ENCODE data around the gene LSM14B.
A peak's percentile ranks its signal among the peaks of the same experiment; 100 is the strongest.

The LSM14B gene

DNA sequence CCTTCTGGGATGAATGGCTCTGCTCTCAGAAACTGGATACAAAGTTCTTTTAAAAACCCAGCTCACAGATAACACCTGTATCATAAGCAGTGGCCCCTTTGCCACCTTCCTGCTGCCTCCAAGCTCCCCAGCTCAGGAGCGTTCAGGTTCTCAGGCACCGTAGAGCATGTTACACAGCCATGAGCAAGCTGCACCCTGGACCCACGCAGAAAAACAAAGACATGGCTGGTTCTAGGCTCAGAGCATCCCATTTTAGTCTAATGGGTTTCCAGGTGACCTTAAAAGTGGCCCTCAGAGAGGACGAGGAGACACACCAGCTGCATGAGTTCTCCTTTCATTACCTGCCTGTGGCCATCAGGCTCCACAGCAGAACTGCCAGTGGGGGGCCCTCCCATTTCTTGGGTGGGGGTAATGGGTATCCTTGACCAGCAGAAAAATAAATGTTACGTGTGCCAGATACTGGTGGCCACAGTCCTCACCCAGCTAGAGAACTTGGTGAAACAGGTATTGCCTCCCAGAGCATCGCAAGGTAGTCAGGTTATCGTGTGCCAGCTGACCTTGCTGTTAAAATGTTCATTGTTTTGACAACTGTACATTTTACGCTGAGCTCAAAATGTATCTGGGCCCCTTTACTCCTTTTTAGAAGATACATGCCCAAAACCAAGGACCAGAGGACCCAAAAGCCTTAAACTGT is 13.4 kb downstream of the LSM14B start:
- FAIRE-seq (no peak), DNase-seq (ENCODE audit: insufficient read length) (no peak)
- TF ChIP-seq TAF1 (IDR thresholded peaks at IDR 0.05; ENCODE audit: borderline replicate concordance, low read depth, low read length) (no peak), POLR2A (IDR thresholded peaks at IDR 0.05; ENCODE audit: low read depth, low read length) (peak; percentile 62), POLR2AphosphoS5 (IDR thresholded peaks at IDR 0.05; ENCODE audit: low read depth, low read length) (no peak)

DNA sequence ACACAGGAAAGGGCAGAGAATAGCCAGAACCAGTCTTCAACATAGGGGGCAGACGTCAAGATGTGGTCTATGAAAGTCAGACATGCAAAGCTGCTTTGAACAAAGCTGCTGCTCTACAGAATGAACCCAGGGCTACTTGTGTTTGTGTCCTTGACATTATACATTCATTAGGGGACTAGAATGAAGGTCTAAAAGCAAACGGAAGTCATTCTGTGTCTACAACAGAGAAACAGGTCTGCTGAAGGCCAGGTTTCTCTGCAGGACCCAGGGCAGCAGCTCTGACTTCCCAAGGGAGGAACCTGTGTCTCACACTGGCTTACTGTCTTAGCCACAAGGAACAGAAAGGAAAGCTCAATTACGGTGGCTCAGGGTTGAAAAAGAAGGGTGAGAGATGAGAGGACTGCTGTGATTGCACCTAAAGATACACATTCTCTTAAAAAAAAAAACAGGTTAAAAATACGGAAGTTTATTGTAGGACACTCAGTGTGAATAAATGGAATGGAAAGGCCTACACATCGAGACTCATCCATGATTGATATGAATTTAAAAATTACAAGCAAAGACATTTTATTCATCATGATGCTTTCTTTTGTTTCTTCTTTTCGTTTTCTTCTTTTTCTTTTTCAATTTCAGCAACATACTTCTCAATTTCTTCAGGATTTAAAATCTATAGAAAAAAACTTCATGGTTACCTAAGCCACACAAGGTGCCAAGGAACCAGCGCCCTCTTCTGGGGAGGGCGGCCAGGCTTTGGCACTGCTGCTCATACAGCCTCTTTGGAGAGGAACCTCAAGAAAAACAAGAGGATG is 14.2 kb downstream of the LSM14B start:
- no peak for FAIRE-seq

DNA sequence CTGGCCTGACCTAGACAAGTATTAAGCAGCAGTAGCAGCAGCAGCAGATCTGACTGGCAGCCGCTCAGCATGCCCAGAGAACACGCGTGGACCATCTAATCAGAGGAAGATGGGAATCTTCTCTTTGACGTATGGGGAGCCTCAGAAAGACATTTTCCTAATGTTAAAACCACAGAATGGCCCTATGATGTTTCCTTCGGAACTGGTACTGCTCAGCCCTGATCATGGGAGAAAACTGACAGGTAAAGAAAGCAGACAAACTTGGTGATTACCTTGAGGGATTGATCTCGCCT is 14.8 kb downstream of the LSM14B start:
- DNase-seq (ENCODE audit: insufficient read length) (no peak), FAIRE-seq (no peak)
- TF ChIP-seq POLR2AphosphoS5 (IDR thresholded peaks at IDR 0.05; ENCODE audit: low read depth, low read length) = no peak
- no peak for TF ChIP-seq TAF1 (IDR thresholded peaks at IDR 0.05; ENCODE audit: borderline replicate concordance, low read depth, low read length)
- no peak for TF ChIP-seq POLR2A (IDR thresholded peaks at IDR 0.05; ENCODE audit: low read depth, low read length)

More for the DNA sequence above, 14.2 kb downstream of the LSM14B start:
- no peak; the same call in none of the 2 replicates for TF ChIP-seq POLR2AphosphoS5 (IDR thresholded peaks at IDR 0.05; ENCODE audit: low read depth, low read length)
- no peak for TF ChIP-seq POLR2A (IDR thresholded peaks at IDR 0.05; ENCODE audit: low read depth, low read length)
- TF ChIP-seq TAF1 (IDR thresholded peaks at IDR 0.05; ENCODE audit: borderline replicate concordance, low read depth, low read length) = no peak
- DNase-seq (ENCODE audit: insufficient read length) = no peak

DNA sequence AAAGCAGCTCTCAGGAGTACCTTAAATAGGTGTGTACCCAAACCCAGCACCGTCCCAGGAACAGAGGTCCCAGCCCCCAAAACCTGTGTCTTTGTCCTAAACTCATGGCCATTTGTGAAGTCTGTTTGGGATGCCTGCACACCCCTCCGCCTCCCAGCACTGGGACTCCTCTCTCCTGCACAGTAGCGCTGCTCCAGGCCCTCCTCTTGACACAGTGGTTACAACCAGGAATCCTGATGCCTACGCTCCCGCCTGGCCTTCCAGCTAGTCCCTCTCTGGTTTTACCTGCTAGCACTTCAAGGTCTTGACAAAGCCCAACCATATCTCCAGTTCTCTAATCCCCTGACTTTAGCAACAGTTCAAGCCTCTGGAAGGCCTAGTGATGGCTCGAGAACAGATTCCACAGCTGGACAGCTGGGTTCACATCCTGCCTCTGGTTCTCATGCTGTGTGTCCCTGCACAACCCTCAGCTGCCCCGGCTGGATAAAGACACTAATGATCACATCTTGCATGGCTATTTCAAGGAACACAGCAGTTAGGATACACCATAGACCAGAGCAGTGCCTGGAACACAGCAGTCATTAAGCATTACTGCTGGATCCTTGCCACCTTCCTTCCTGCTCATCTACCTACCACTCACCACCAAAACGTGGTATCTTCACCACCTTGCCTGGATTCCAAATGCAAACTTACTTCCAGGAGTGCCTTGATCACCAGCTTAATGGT is 15.4 kb downstream of the LSM14B start:
- DNase-seq (ENCODE audit: insufficient read length) = no peak
- FAIRE-seq = no peak
- TF ChIP-seq POLR2AphosphoS5 (IDR thresholded peaks at IDR 0.05; ENCODE audit: low read depth, low read length) = peak; percentile 70
- TF ChIP-seq TAF1 (IDR thresholded peaks at IDR 0.05; ENCODE audit: borderline replicate concordance, low read depth, low read length) = no peak
- TF ChIP-seq POLR2A (IDR thresholded peaks at IDR 0.05; ENCODE audit: low read depth, low read length) = 0 out of 2 replicates have a peak, but pooled peaks have one; percentile 15

DNA sequence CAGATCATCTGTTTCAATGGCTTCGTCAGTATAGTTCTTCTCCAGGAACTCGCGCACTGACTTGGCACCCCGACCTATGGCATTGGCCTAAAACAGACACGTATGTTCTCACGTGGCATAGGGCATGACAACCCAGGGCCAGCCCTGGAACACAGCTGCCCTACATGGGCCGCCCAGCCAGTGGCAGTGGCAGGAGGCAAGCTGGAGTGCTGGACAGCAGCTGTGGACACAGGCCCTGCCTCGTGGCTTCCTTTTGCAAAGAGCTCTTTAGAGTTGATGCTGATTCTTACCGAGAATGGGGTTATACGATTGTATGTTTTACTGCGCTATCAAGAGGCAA is 15.9 kb downstream of the LSM14B start:
- TF ChIP-seq TAF1 (IDR thresholded peaks at IDR 0.05; ENCODE audit: borderline replicate concordance, low read depth, low read length) = no peak
- TF ChIP-seq POLR2A (IDR thresholded peaks at IDR 0.05; ENCODE audit: low read depth, low read length) = 0 out of 2 replicates have a peak, but pooled peaks have one; percentile 10
- DNase-seq (ENCODE audit: insufficient read length) = no peak
- FAIRE-seq = no peak

DNA sequence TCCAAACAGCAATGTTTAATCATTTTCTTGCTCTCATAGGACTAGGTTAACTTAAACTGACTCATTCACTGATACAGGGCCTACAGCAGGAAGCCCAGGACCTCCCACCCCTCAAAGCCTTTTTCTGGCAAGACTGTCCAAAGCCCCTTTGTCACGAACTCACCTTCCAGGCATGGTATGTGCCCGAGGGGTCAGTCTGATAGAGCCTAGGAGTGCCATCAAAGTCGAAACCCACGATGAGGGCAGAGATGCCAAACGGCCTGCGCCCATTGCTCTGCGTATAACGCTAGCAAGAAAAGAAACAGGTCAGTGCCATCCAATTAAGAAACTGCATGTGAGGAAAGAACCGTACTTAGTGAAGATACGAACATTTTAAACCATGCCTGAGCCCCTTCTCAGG is 16.6 kb downstream of the LSM14B start:
- no peak for DNase-seq (ENCODE audit: insufficient read length)
- TF ChIP-seq TAF1 (IDR thresholded peaks at IDR 0.05; ENCODE audit: borderline replicate concordance, low read depth, low read length) (no peak), POLR2A (IDR thresholded peaks at IDR 0.05; ENCODE audit: low read depth, low read length) (no peak), POLR2AphosphoS5 (IDR thresholded peaks at IDR 0.05; ENCODE audit: low read depth, low read length) (no peak)
- no peak for FAIRE-seq

DNA sequence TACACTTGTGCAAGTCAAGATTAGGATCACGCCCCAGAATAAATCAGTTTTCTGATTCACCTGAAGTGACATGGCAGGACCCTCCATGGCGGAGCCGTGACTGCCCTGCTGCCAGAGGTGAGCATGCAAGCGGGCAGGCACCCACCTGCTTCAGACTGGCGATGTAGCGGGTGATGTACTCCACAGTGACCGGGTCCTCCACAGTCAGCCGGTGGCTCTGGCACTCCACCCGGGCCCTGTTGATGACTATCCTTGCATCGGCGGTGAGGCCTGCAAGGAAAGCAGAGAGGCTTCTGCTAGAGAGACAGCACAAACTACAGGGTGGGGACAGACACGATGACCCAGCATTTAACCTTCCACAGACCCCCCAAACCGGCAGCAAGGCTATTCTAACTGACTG is 17.4 kb downstream of the LSM14B start:
- no peak for TF ChIP-seq POLR2AphosphoS5 (IDR thresholded peaks at IDR 0.05; ENCODE audit: low read depth, low read length)
- no peak for TF ChIP-seq POLR2A (IDR thresholded peaks at IDR 0.05; ENCODE audit: low read depth, low read length)
- no peak for TF ChIP-seq TAF1 (IDR thresholded peaks at IDR 0.05; ENCODE audit: borderline replicate concordance, low read depth, low read length)
- no peak for DNase-seq (ENCODE audit: insufficient read length)
- no peak for FAIRE-seq

DNA sequence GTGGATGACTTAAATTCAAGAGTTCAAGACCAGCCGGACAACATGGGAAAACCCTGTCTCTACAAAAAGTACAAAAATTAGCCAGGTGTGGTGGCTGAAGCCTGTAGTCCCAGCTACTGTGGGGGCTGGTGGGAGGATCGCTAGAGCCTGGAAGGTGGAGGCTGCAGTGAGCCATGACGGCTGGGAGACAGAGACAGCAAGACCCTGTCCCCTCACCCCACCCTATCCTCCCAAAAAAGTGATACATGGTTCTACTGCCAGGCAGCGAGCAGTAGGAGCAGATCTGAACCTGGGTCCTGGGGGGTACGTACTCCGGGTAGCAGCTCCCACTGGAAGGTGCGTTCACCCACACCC is 18.7 kb downstream of the LSM14B start:
- FAIRE-seq (no peak), DNase-seq (ENCODE audit: insufficient read length) (no peak)
- TF ChIP-seq POLR2A (IDR thresholded peaks at IDR 0.05; ENCODE audit: low read depth, low read length) (no peak), POLR2AphosphoS5 (IDR thresholded peaks at IDR 0.05; ENCODE audit: low read depth, low read length) (no peak)

DNA sequence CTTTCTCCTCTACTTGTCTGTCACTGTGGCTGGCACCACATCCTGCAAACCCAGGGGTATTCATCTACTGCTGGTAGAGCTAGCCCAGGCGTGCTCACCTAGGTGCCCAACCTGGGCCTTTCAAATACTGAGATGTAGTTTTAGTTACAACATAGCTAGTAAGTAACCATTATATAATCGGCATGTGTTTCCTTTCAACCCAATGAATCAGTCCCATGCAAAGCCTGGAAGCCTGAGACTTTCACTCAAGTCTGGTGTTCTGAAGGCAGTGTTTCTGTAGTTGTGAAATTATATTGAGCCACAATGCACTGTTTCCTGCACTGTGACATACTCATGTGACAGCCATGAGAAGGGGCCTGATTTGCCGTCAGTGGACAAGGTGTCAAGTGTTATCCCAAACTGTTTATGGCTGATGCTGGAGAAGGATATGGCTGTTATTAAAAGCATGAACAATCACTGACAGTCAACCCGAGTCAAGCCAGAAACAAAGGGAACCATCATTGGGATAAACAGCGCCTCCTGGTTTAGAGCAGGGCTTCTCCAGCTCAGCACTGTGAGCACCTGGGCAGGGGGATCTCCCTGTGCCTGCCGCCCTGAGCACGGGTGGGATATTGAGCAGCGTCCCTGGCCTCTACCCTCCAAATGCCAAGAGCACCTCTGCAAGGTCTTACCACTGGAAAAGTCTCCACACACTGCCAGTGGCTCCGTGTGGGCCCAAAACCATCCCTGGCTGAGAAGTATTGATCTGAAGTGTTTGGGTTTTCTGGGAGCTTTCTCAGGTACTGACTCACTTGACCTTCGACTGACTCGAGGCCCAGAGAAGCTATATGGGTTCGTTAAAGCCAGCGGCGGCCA is 19.3 kb downstream of the LSM14B start:
- TF ChIP-seq POLR2A (IDR thresholded peaks at IDR 0.05; ENCODE audit: low read depth, low read length) (no peak), TAF1 (IDR thresholded peaks at IDR 0.05; ENCODE audit: borderline replicate concordance, low read depth, low read length) (no peak), POLR2AphosphoS5 (IDR thresholded peaks at IDR 0.05; ENCODE audit: low read depth, low read length) (no peak)
- DNase-seq (ENCODE audit: insufficient read length) = no peak
- FAIRE-seq = peak; percentile 53

DNA sequence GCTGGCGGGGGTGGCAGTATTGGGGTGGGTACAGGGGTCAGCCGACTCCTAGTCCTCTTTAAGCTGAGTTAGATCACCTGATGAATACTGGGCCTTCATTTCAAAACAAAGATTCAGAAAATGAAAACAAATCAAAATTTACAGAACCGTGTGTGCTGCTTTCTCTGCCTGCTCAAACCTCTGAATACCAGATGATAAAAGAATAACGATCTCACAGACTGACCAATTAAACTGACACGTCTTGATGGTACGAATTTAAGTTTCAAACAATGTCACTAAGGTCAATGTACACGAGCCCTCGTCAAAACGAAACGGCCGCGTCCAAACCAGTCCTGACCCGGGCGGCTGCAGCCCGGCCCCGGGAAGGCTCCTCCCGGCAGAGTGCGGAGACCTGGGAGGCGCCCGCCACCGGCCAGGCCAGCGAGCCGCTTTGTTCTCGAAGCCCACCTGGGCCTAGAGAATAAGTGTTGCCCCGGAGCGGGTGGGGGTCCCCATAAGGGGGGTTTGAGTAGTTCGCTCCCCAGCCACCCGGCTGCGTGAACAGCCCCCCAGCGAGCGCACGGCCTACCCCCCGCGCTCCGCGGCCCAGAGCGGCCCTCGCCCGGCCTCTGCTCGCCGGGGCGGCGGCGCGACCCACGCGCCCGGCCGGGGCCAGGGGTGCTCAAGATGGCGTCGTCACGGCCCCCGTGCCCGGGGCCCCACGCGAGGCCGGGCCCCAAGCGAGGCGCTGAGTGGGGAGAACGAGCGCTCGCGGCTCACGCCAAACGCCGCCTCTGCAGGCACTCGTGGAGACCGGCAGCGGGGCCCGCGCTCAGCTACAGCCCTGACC is 20.2 kb downstream of the LSM14B start:
- FAIRE-seq (no peak), DNase-seq (ENCODE audit: insufficient read length) (no peak)
- no peak for TF ChIP-seq TAF1 (IDR thresholded peaks at IDR 0.05; ENCODE audit: borderline replicate concordance, low read depth, low read length)
- no peak for TF ChIP-seq POLR2A (IDR thresholded peaks at IDR 0.05; ENCODE audit: low read depth, low read length)
- TF ChIP-seq POLR2AphosphoS5 (IDR thresholded peaks at IDR 0.05; ENCODE audit: low read depth, low read length) = no peak
